ENCODE results near the gene IRF8.

IRF8 gene

GRCh38 chr16:85931596-85932402, 32.8 kb downstream of the IRF8 start:
- CTCF ChIA-PET: no interaction called here

GRCh38 chr16:85934210-85934609, 35.2 kb downstream of the IRF8 start:
- no peak for DNase-seq (ENCODE audit: low spot score)
- CTCF ChIA-PET: interaction anchor here (0.8 kb wide), 1 partner anchor 121 kb away, joined by 4 read pairs; no protein-coding TSS in a partner anchor
- no peak overlapping the region for H3K27ac ChIP-seq
- POLR2A ChIA-PET (ENCODE audit: low non-redundant PET): no interaction called here
- TF ChIP-seq CTCF (conservative IDR thresholded peaks at IDR 0.05; ENCODE audit: low read depth): no peak

More at GRCh38 chr16:85931596-85932402, 32.8 kb downstream of the IRF8 start:
- POLR2A ChIA-PET (ENCODE audit: low non-redundant PET): no interaction called here
- DNase-seq (ENCODE audit: low spot score): no peak
- TF ChIP-seq CTCF (conservative IDR thresholded peaks at IDR 0.05; ENCODE audit: low read depth): no peak
- no peak overlapping the region for H3K27ac ChIP-seq

- ChIA-PET POLR2A (ENCODE audit: low non-redundant PET) (no interaction called here), CTCF (interaction anchor here (0.5 kb wide), 1 partner anchor 1102 kb away, joined by 3 read pairs; no protein-coding TSS in a partner anchor)
- DNase-seq (ENCODE audit: low spot score): no peak
These were observed 36.5 kb downstream of the IRF8 start for GRCh38 chr16:85935391-85935973.

GRCh38 chr16:85935974-85936760, 37.2 kb downstream of the IRF8 start:
- no peak for TF ChIP-seq CTCF (conservative IDR thresholded peaks at IDR 0.05; ENCODE audit: low read depth)
- ChIA-PET CTCF (interaction anchor here (0.5 kb wide), 1 partner anchor 1103 kb away, joined by 3 read pairs; no protein-coding TSS in a partner anchor), POLR2A (ENCODE audit: low non-redundant PET) (no interaction called here)
- H3K27ac ChIP-seq: no peak overlapping the region
- no peak for DNase-seq (ENCODE audit: low spot score)

More at GRCh38 chr16:85935391-85935973, 36.5 kb downstream of the IRF8 start:
- TF ChIP-seq CTCF (conservative IDR thresholded peaks at IDR 0.05; ENCODE audit: low read depth): no peak
- no peak overlapping the region for H3K27ac ChIP-seq

- no peak overlapping the region for H3K27ac ChIP-seq
- TF ChIP-seq CTCF (conservative IDR thresholded peaks at IDR 0.05; ENCODE audit: low read depth): no peak
- POLR2A ChIA-PET (ENCODE audit: low non-redundant PET): no interaction called here
These were observed 37.9 kb downstream of the IRF8 start for GRCh38 chr16:85936816-85937215.

GRCh38 chr16:85940214-85940613, 41.3 kb downstream of the IRF8 start:
- DNase-seq (ENCODE audit: low spot score): no peak
- TF ChIP-seq CTCF (conservative IDR thresholded peaks at IDR 0.05; ENCODE audit: low read depth): no peak
- POLR2A ChIA-PET (ENCODE audit: low non-redundant PET): no interaction called here
- CTCF ChIA-PET: interaction anchor here (1.4 kb wide), 1 partner anchor 13 kb away, joined by 5 read pairs; no protein-coding TSS in a partner anchor
- no peak overlapping the region for H3K27ac ChIP-seq

More at GRCh38 chr16:85936816-85937215, 37.9 kb downstream of the IRF8 start:
- no peak for DNase-seq (ENCODE audit: low spot score)
- CTCF ChIA-PET: no interaction called here
